Hematopoietic multipotent progenitor cell (in vitro differentiated cells): ENCODE data around the gene DSC1. TPM values are rescaled to one million over a fixed set of nuclear protein-coding genes. Genes with fewer than 3 reads are reported as not detected.
"Not testable (repeated sequence)": the region's sequence is repeated elsewhere in the genome, so short reads cannot be mapped to it uniquely, and the experiment has no call there.

Experiments used
- DNase-seq, 3 donors: peaks; one replicate each; pipeline ENCODE4 v3.0.0-alpha.2; 2011 to 2015; ENCODE audit warnings: low read depth in 2 of 3, low spot score in 2 of 3
- total RNA-seq: library from RNA; depleted of rRNA; stranded (reverse); fragments of >200 nt; gene quantifications from one replicate; pipeline ENCODE4 v1.2.3, GENCODE V29; 2012

The DSC1 gene
- total RNA-seq, 1 donor = not detected

DNA sequence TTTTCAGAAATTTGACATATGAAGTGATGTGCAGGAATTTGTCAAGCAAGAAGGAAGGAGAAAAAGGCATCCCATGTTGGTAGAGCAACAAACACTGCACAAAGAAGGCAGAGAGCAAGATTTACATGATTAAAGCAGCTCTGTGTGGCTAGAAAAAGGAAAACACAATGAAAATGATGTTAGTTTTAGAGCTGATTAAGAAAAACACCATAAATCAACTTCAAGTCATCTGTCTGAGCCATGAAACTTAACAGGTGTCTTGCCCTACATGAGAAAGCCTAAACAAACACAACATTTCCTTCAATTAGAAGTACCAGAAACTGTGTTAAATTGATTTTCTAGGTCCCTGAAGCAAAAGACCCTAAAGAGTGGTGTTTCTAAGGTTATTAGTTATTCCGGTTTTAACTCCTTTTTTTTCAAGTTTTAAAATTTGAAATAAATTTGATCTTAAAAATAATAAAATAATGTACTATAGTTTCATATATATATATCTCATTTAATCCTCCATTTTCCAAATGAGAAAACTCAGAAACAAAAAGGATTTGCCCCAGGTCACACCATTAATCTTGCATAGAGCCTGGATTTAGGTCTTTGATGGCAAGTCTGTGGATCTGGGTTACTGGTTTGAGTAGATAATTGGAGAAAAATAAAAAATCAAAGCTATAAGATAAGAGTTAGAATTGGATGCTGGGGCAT lies 8.6 kb upstream of the DSC1 start:
- DNase-seq = no peak

GRCh38 chr18:31170335-31170734 lies 7.7 kb upstream of the DSC1 start:
- DNase-seq = no peak

DNA sequence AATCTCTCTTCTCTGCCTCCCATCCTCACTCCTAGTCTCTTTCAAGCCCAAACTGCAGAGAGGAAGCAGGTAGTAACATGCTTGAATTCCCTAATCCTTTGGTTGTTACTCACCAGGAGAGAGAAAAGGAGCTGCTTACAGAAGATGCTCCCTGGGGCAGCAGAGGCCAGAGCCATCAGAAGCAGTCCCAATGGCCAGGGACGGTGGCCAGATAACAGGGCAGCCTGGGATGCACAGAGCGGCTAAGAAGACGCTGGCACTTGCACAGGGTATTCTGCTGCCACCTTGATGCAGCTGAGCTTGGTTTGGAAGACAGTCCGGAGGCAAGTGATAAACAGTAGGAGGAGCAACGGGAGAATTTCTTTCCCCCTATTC lies 250 bp downstream of the DSC1 start:
- no peak for DNase-seq

GRCh38 chr18:31161757-31162418 lies 768 bp downstream of the DSC1 start:
- DNase-seq = no peak

DNA sequence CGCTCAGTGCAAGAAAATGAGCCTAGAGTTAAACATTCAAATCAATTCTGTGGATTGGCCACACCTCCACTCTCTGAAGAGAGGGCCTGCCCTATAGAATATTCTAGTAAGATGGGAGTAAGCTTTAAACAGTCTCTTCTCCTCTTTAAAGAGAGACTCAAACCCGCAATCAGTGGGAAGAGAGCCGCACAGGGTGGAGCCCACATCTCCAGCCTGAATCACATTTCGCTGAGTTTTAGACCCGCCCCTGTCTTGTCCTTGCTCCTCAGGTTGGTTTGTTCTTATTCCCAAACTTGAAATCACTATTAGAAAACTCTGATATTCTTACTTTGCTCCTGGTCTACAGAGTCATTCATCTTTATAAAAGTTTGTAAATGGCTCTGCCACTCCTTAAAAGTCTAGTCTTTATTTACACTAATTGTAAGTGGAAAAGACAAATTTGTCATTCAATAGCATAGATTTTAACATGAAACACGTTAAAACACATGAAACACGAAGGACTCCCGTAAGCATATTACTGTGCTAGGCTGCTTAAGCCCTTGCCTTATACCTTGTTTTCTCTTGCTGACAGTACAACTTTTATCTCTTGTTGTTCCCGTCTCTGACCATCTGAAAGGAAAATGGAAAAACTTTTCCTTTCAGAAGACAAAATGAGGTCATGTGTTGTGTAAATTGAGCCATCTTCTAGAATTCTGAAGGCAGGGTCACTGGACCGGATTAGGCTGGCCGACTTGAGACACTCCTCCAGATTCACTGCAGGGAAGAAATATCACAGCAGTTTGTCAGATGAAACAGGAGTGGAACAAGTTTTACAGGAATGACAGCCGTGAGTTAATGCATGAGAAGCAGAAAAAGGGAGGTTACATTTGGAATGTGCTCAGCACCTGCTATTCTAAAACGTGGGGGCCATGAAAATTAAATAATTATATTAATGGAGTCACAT lies 5.6 kb downstream of the DSC1 start:
- DNase-seq = no peak

DNA sequence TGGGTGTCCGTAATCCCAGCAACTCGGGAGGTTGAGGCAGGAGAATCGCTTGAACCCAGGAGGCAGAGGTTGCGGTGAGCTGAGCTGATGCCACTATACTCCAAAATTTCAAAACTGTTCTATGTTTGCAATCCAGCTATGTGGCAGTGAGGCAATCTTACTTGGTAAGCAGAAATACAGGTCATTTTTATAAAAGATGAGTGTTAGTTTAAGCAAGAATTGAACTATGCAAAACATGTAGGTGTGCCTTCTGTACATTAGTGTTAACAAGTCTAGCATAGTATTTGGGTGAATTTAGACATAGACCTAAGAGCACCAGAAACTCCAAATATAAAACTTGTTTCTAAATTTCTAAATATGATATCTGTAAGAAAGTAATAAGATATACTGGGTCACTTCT lies 7.2 kb downstream of the DSC1 start:
- DNase-seq = no peak

DNA sequence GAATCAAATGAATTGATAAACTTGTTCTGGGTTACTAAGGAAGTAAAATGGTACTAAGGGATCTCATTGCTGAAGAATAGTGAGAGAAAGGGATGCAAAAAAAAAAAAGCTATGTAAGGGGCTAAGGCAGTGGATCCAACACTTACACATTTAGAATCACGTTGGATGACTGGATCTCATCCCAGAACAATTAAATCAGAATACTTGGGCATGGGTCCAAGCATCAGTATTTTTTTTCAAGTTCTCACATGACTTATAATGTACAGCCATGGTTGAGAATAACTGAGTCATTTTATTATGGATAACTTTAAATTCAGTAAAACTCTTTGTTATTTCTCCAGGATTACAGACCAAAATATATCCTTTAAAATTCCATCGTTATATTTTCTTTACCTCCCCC lies 8.5 kb downstream of the DSC1 start:
- DNase-seq = no peak

- no peak for DNase-seq
Measured at GRCh38 chr18:31149351-31149750, 13.3 kb downstream of the DSC1 start.

GRCh38 chr18:31148600-31148999 lies 14.1 kb downstream of the DSC1 start:
- no peak for DNase-seq

GRCh38 chr18:31146809-31147208 lies 15.8 kb downstream of the DSC1 start:
- DNase-seq = no peak

GRCh38 chr18:31143025-31143424 lies 19.6 kb downstream of the DSC1 start:
- no peak for DNase-seq

DNA sequence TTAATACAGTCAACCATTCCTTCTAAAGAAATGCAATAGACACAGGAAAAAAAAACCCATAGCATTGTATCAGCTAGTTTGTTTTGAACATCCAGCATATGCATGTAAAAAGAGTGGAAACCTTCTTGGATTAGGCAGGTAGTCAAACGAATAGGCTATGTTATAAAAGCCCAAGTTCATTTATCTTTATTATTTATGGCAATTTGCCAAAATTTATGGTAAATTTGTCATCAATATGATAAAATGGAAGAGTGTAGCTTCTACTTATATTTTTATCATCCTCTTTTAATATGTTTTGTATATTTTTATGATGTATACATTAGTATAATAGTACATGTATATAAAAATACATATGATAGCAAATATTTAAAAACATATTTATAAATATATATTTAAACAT lies 23.9 kb downstream of the DSC1 start:
- DNase-seq = no peak

GRCh38 chr18:31134988-31135529 lies 27.6 kb downstream of the DSC1 start:
- no peak for DNase-seq

DNA sequence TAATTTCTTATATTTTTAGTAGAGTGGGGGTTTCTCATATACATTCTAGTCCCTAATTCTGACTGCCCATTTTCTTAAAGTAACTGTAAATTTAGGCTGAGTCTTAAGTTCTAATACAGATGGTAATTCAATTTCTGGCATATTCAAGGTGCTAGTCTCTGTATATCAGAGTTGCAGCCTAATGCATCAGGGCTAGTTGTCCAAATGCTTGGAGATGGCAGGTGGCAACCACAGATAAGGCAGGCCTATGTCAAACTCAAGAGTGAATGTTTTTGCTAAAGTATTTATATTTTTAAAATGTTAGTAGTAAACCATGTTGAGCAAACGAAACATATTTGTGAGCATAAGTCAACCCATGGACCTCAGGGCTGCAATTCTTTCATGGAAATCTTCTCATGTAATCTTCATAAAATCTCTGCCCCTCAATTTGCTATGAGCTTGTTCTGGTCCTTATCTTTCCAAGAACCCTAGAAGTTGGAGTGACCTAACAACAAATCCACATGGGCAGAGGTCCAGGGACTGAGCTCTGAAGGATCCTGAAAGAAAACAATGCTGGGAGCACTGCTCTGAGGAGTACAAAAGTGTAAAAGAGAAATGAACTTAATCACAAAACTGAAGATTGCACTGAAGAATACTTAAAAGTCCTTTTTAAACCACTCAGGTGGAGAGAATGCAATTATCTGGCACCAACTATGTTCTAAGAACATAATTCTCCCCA lies 33.1 kb downstream of the DSC1 start:
- no peak for DNase-seq

GRCh38 chr18:31125878-31126277 lies 36.8 kb downstream of the DSC1 start:
- no peak for DNase-seq

DNA sequence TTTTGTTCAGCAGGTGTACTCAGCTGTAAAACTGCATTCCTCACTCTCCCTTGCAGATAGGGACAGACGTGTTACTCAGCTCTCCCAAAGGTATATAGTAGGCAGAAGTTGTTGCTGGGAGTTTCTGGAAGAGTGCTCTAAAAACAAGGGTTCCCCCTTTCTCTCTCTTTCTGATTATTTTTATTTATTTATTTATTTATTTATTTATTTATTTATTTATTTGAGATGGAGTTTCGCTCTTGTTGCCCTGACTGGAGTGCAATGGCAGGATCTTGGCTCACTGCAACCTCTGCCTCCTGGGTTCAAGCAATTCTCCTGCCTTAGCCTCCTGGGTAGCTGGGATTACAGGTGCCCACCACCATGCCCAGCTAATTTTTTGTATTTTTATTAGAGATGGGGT lies 39.5 kb downstream of the DSC1 start:
- not testable (repeated sequence) for DNase-seq

GRCh38 chr18:31120594-31120993 lies 42.1 kb downstream of the DSC1 start:
- DNase-seq = no peak

DNA sequence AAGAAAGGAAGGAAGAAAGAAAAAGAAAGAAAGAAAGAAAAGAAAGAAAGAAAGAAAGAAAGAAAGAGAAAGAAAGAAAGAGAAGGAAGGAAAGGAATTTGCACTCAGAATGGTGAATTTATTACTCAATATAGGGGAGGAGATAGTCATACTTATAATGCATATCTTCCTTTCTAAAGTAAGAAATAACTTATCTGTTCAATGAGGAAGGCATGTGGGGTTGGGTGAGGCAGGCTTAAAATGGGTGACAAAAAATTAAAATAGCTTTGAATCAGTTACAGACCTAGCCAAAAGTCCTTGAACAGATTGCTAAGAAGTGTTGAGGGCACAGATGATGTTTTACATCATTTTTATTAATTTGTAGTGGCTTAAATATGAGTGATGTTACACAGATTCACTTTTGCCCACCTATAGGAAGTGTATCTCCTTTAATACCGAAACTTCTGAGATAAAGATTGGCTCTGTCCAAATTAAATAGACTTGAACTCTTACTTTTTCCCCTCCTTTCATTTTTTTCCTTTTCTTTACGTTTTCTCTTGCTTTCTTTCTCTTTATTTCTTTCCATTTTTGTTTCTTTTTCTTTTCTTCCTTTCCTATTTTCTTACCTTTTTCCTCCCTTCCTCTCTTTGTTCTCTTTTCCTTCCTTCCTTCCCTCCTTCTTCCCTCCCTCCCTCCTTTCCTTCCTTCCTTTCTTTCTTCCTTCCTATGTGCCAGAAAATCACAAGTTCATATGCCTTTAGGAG lies 45.6 kb downstream of the DSC1 start:
- no peak for DNase-seq

GRCh38 chr18:31112804-31113203 lies 49.9 kb downstream of the DSC1 start:
- no peak for DNase-seq

DNA sequence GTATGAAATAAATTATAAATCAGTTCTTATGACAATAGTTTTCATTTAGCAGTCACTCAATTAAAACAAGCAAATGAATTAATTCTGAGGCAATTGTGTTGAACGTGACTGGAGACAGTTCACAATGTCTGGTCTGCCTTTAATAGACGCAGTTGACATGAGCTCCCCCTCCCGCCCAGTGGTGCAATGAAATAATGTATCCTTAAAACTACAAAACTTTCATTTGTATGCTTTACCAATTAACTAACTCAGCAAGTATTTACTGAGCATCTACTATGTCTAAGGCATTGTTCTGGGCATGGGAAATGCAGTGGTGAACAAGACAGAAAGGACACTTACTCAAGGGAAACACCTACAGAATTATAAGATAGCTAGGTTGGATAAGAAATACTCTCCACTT lies 56.9 kb downstream of the DSC1 start:
- no peak for DNase-seq
